ENCODE results near the gene CCL8. TPM values are rescaled to one million over a fixed set of nuclear protein-coding genes. Genes with fewer than 3 reads are reported as not detected.

CCL8 gene
- polyA plus RNA-seq, 2 donors, result 0.08 TPM; not detected in 1

DNA sequence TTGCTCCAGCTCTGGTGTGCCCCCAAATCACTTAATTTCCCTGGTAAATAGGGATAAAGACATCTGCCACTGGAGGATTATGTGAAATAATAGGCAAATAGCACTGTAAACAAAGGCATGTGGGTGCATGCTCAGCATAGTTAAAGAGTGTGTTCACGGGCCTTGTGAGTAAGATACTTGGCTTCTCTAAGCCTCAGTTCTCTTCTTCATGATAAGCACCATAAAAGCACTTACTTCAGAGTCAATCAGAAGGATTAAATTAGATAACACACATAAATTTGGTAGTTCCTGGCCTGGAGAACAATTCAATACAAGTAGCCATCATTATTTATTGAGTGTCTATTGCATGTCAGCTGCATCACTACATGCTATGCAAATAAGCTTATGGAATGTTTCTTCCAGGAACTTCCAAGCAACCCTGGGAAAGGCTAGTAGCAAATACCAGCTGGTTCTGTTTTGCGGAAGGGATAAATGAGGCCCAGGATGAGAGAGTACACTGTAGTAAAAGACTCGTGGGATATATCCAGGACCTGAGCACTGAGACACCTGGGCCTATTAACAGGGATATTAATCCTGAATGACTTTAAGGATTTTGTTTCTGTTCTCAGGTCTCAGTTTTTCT is 19.2 kb upstream of the CCL8 start:
- no peaks in the 10 kb centered on the region for H3K4me1 ChIP-seq (ENCODE audit: control insufficient read depth in 2 of 2, insufficient read depth in 2 of 2, low read length in 1 of 2)
- no peaks in the 10 kb centered on the region for H3K9me3 ChIP-seq (ENCODE audit: control insufficient read depth in 2 of 2, insufficient read depth in 1 of 2, low read depth in 1 of 2, low read length in 1 of 2)
- H3K4me3 ChIP-seq (ENCODE audit: low read depth in 1 of 2, low read length in 2 of 2), result no peak overlapping the region
- no peak overlapping the region for H3K27ac ChIP-seq (ENCODE audit: low read depth in 2 of 2, low read length in 1 of 2)
- no peaks in the 10 kb centered on the region for H3K36me3 ChIP-seq (ENCODE audit: control insufficient read depth in 2 of 2, insufficient read depth in 2 of 2, low read length in 1 of 2)
- 54 to 62% methylated on average over 3 of the region's 3 CpGs for WGBS, 2 donors
- no peaks in the 10 kb centered on the region for H3K27me3 ChIP-seq (ENCODE audit: control insufficient read depth in 1 of 2, insufficient read depth in 2 of 2, low read length in 2 of 2)

DNA sequence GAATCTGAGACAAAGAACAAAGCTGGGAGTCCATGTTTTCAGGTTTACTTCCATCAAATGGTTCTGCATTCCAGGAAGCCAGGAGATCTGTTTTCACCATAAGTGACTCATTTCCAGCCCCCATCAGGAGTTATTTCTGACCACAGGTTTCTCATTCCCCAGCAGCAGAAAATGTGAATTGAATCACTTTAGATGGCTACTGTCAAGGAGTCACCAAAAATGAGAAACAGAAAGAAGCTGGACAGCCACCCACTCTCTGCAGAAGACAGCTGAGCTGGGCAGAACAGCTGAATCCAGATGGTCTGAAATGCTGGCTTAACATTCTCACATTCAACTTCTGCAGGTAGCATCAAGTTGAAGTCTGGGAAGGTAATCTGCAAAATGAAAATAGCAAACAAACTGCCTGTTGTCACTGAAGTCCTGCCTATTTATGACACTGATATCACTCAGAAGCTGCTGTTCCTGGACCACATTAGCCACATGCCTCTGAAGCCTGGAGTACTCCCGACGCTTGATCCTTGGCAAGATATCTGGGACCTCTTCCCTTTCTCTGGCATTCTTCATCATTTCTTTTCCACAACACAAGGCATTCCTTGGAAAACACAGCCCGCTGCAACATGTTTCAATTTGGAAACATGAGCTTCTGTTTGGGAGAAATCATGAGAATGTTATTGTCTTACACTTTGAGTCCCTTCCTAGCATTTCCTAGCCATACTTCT is 18.4 kb upstream of the CCL8 start:
- Histone ChIP-seq H3K9me3 (ENCODE audit: control insufficient read depth in 2 of 2, insufficient read depth in 1 of 2, low read depth in 1 of 2, low read length in 1 of 2) (no peaks in the 10 kb centered on the region), H3K27ac (ENCODE audit: low read depth in 2 of 2, low read length in 1 of 2) (no peak overlapping the region), H3K4me3 (ENCODE audit: low read depth in 1 of 2, low read length in 2 of 2) (no peak overlapping the region), H3K4me1 (ENCODE audit: control insufficient read depth in 2 of 2, insufficient read depth in 2 of 2, low read length in 1 of 2) (no peaks in the 10 kb centered on the region), H3K27me3 (ENCODE audit: control insufficient read depth in 1 of 2, insufficient read depth in 2 of 2, low read length in 2 of 2) (no peaks in the 10 kb centered on the region), H3K36me3 (ENCODE audit: control insufficient read depth in 2 of 2, insufficient read depth in 2 of 2, low read length in 1 of 2) (no peaks in the 10 kb centered on the region)
- 53 to 65% methylated on average over 3 of the region's 3 CpGs for WGBS, 2 donors

DNA sequence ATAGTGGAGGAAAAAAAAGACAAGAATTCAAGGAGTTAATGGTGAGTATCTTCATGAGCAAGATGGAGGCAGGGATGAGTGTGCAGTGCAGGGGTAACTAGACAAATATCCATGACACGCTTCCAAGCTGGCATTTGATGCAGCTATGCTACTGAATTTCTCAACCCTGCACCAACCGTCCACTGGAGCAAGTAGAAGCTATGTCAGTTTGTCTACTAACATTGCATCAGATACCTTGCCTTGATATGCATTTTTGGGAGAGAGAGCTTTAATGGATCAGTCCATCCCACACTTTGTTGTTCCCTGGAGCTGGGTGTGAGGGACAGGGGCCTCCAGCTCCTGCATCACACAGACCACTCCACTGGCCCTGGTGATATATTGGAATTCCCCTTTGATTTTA is 17.2 kb upstream of the CCL8 start:
- 67 to 79% methylated on average over 2 of the region's 2 CpGs for WGBS, 2 donors
- no peak overlapping the region for H3K27ac ChIP-seq (ENCODE audit: low read depth in 2 of 2, low read length in 1 of 2)

DNA sequence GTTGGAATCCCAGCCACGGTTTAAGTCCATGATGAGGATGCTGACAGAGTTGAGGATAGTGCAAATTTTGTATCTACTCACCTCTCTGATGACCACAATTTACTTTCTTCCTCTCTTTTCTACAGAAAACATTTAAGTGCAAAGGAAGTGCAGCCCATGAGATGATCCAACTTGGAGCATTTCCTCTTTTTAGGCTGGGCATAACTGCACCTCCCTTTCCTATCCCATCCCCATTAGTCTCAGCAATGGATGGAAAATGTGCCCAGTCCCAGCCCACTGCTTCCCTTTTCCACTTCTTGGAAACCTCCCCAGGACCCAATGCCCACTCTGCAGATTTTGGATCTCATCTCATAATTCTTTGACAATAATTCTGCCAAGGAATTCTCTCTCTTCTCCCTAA is 16.6 kb upstream of the CCL8 start:
- Histone ChIP-seq H3K27ac (ENCODE audit: low read depth in 2 of 2, low read length in 1 of 2) (no peak overlapping the region), H3K4me1 (ENCODE audit: control insufficient read depth in 2 of 2, insufficient read depth in 2 of 2, low read length in 1 of 2) (no peaks in the 10 kb centered on the region), H3K27me3 (ENCODE audit: control insufficient read depth in 1 of 2, insufficient read depth in 2 of 2, low read length in 2 of 2) (no peaks in the 10 kb centered on the region), H3K9me3 (ENCODE audit: control insufficient read depth in 2 of 2, insufficient read depth in 1 of 2, low read depth in 1 of 2, low read length in 1 of 2) (no peaks in the 10 kb centered on the region), H3K4me3 (ENCODE audit: low read depth in 1 of 2, low read length in 2 of 2) (no peak overlapping the region), H3K36me3 (ENCODE audit: control insufficient read depth in 2 of 2, insufficient read depth in 2 of 2, low read length in 1 of 2) (no peaks in the 10 kb centered on the region)
- WGBS, 2 donors, result 91 to 92% methylated on average over 1 of the region's 1 CpG

More for the DNA sequence above, 17.2 kb upstream of the CCL8 start:
- H3K4me3 ChIP-seq (ENCODE audit: low read depth in 1 of 2, low read length in 2 of 2), result no peak overlapping the region
- H3K36me3 ChIP-seq (ENCODE audit: control insufficient read depth in 2 of 2, insufficient read depth in 2 of 2, low read length in 1 of 2), result no peaks in the 10 kb centered on the region
- no peaks in the 10 kb centered on the region for H3K27me3 ChIP-seq (ENCODE audit: control insufficient read depth in 1 of 2, insufficient read depth in 2 of 2, low read length in 2 of 2)
- H3K4me1 ChIP-seq (ENCODE audit: control insufficient read depth in 2 of 2, insufficient read depth in 2 of 2, low read length in 1 of 2), result no peaks in the 10 kb centered on the region
- no peaks in the 10 kb centered on the region for H3K9me3 ChIP-seq (ENCODE audit: control insufficient read depth in 2 of 2, insufficient read depth in 1 of 2, low read depth in 1 of 2, low read length in 1 of 2)

DNA sequence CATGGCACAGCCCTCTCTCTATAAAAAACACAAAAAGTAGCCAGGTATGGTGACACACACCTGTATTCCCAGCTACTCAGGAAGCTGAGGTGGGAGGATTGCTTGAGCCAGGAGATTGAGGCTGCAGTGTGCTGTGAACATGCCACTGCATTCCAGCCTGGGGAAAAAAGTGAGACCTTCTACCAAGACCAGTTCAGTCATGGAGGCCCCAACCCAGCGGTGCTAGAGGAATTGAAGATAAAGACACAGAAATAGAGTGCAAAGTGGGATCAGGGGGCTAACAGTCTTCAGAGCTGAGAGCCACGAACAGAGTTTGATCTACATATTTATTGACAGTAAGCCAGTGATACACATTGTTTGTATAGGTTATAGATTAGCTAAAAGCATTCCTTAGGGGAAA is 15.6 kb upstream of the CCL8 start:
- H3K27ac ChIP-seq (ENCODE audit: low read depth in 2 of 2, low read length in 1 of 2), result no peak overlapping the region
- no peak overlapping the region for H3K4me3 ChIP-seq (ENCODE audit: low read depth in 1 of 2, low read length in 2 of 2)
- no peaks in the 10 kb centered on the region for H3K9me3 ChIP-seq (ENCODE audit: control insufficient read depth in 2 of 2, insufficient read depth in 1 of 2, low read depth in 1 of 2, low read length in 1 of 2)
- no peaks in the 10 kb centered on the region for H3K27me3 ChIP-seq (ENCODE audit: control insufficient read depth in 1 of 2, insufficient read depth in 2 of 2, low read length in 2 of 2)
- 82 to 92% methylated on average over 2 of the region's 2 CpGs for WGBS, 2 donors
- H3K36me3 ChIP-seq (ENCODE audit: control insufficient read depth in 2 of 2, insufficient read depth in 2 of 2, low read length in 1 of 2), result no peaks in the 10 kb centered on the region
- H3K4me1 ChIP-seq (ENCODE audit: control insufficient read depth in 2 of 2, insufficient read depth in 2 of 2, low read length in 1 of 2), result no peaks in the 10 kb centered on the region

DNA sequence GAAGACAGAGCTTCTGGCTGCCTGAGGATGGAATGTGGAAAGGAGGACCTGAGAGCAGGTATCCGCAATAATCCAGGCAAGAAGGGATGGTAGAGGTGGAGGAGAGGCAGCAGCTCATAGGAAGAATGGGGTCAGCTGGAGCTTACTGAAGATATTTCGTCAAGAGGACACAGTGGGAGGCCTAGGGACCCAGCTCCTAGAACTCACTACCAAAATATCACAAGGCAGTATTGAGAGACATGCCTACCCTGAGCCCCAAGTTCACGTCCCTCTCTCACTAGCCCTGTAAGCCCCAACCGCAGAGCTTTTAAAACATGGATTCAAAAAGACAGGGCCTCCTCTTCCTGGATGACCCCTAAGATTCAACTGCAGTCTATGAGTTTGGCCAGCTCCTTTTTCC is 14.2 kb upstream of the CCL8 start:
- Histone ChIP-seq H3K27ac (ENCODE audit: low read depth in 2 of 2, low read length in 1 of 2) (no peak overlapping the region), H3K27me3 (ENCODE audit: control insufficient read depth in 1 of 2, insufficient read depth in 2 of 2, low read length in 2 of 2) (no peaks in the 10 kb centered on the region), H3K36me3 (ENCODE audit: control insufficient read depth in 2 of 2, insufficient read depth in 2 of 2, low read length in 1 of 2) (no peaks in the 10 kb centered on the region), H3K4me3 (ENCODE audit: low read depth in 1 of 2, low read length in 2 of 2) (no peak overlapping the region), H3K4me1 (ENCODE audit: control insufficient read depth in 2 of 2, insufficient read depth in 2 of 2, low read length in 1 of 2) (no peaks in the 10 kb centered on the region), H3K9me3 (ENCODE audit: control insufficient read depth in 2 of 2, insufficient read depth in 1 of 2, low read depth in 1 of 2, low read length in 1 of 2) (no peaks in the 10 kb centered on the region)
- 89 to 96% methylated on average over 4 of the region's 4 CpGs for WGBS, 2 donors

DNA sequence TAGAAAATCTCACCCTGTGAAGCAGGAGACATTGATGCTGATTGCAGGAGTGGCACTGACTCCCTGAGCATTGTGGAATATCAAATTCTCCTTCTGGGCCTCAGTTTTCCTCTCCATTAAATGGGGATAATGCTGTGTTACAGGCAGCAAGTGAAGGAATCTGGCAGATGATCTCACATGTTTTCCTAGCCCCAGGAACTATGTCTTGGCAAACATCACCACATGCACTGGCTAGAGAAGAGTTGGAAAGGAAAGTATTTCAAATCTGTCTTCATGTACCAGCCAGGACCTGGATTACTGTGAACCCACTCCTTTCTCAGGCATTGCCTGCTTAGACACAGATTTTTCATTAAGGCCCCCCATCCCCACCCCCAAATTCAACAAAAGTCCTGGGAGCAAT is 13.6 kb upstream of the CCL8 start:
- no peaks in the 10 kb centered on the region for H3K27me3 ChIP-seq (ENCODE audit: control insufficient read depth in 1 of 2, insufficient read depth in 2 of 2, low read length in 2 of 2)
- H3K4me1 ChIP-seq (ENCODE audit: control insufficient read depth in 2 of 2, insufficient read depth in 2 of 2, low read length in 1 of 2), result no peaks in the 10 kb centered on the region
- H3K9me3 ChIP-seq (ENCODE audit: control insufficient read depth in 2 of 2, insufficient read depth in 1 of 2, low read depth in 1 of 2, low read length in 1 of 2), result no peaks in the 10 kb centered on the region
- no peak overlapping the region for H3K27ac ChIP-seq (ENCODE audit: low read depth in 2 of 2, low read length in 1 of 2)
- H3K4me3 ChIP-seq (ENCODE audit: low read depth in 1 of 2, low read length in 2 of 2), result no peak overlapping the region
- no peaks in the 10 kb centered on the region for H3K36me3 ChIP-seq (ENCODE audit: control insufficient read depth in 2 of 2, insufficient read depth in 2 of 2, low read length in 1 of 2)

GRCh38 chr17:34306466-34306865 is 12.8 kb upstream of the CCL8 start:
- Histone ChIP-seq H3K27ac (ENCODE audit: low read depth in 2 of 2, low read length in 1 of 2) (no peak overlapping the region), H3K4me3 (ENCODE audit: low read depth in 1 of 2, low read length in 2 of 2) (no peak overlapping the region), H3K4me1 (ENCODE audit: control insufficient read depth in 2 of 2, insufficient read depth in 2 of 2, low read length in 1 of 2) (no peaks in the 10 kb centered on the region), H3K36me3 (ENCODE audit: control insufficient read depth in 2 of 2, insufficient read depth in 2 of 2, low read length in 1 of 2) (no peaks in the 10 kb centered on the region), H3K9me3 (ENCODE audit: control insufficient read depth in 2 of 2, insufficient read depth in 1 of 2, low read depth in 1 of 2, low read length in 1 of 2) (no peaks in the 10 kb centered on the region), H3K27me3 (ENCODE audit: control insufficient read depth in 1 of 2, insufficient read depth in 2 of 2, low read length in 2 of 2) (no peaks in the 10 kb centered on the region)
- WGBS, 2 donors, result 64 to 76% methylated on average over 3 of the region's 3 CpGs

- Histone ChIP-seq H3K27me3 (ENCODE audit: control insufficient read depth in 1 of 2, insufficient read depth in 2 of 2, low read length in 2 of 2) (no peaks in the 10 kb centered on the region), H3K4me1 (ENCODE audit: control insufficient read depth in 2 of 2, insufficient read depth in 2 of 2, low read length in 1 of 2) (no peaks in the 10 kb centered on the region), H3K9me3 (ENCODE audit: control insufficient read depth in 2 of 2, insufficient read depth in 1 of 2, low read depth in 1 of 2, low read length in 1 of 2) (no peaks in the 10 kb centered on the region), H3K36me3 (ENCODE audit: control insufficient read depth in 2 of 2, insufficient read depth in 2 of 2, low read length in 1 of 2) (no peaks in the 10 kb centered on the region), H3K27ac (ENCODE audit: low read depth in 2 of 2, low read length in 1 of 2) (no peak overlapping the region), H3K4me3 (ENCODE audit: low read depth in 1 of 2, low read length in 2 of 2) (no peak overlapping the region)
- 43 to 47% methylated on average over 3 of the region's 3 CpGs for WGBS, 2 donors
Observed at GRCh38 chr17:34307110-34307509, 12.1 kb upstream of the CCL8 start.

DNA sequence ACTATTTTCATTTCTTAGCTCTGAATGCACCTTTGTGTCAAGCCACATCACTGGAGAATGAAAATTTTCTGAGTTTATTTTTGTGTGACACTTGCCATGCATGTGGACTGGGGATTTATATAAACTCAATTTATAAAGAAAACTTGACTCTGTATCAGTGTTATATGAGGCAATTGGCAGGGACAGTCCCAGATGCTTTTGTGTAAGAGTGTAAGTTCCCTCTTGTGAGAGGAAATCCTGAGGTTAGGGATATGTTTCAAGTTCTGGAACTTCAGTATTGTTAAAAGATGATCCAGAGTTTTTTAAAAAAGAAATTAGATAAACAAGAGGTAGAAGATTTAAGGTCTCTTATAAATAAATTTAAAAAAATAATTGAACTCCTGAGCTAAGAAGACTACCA is 10.9 kb upstream of the CCL8 start:
- H3K4me3 ChIP-seq (ENCODE audit: low read depth in 1 of 2, low read length in 2 of 2), result no peak overlapping the region
- H3K9me3 ChIP-seq (ENCODE audit: control insufficient read depth in 2 of 2, insufficient read depth in 1 of 2, low read depth in 1 of 2, low read length in 1 of 2), result no peaks in the 10 kb centered on the region
- no peaks in the 10 kb centered on the region for H3K36me3 ChIP-seq (ENCODE audit: control insufficient read depth in 2 of 2, insufficient read depth in 2 of 2, low read length in 1 of 2)
- H3K27me3 ChIP-seq (ENCODE audit: control insufficient read depth in 1 of 2, insufficient read depth in 2 of 2, low read length in 2 of 2), result no peaks in the 10 kb centered on the region
- no peak overlapping the region for H3K27ac ChIP-seq (ENCODE audit: low read depth in 2 of 2, low read length in 1 of 2)
- H3K4me1 ChIP-seq (ENCODE audit: control insufficient read depth in 2 of 2, insufficient read depth in 2 of 2, low read length in 1 of 2), result no peaks in the 10 kb centered on the region
